ENCODE results near the gene CYTH1. TPM values are rescaled to one million over a fixed set of nuclear protein-coding genes. Genes with fewer than 3 reads are reported as not detected.

Gene CYTH1
- polyA plus RNA-seq, 1 of the 3 experiments (the other 2 are of a cell fraction), result 23.8 TPM

DNA sequence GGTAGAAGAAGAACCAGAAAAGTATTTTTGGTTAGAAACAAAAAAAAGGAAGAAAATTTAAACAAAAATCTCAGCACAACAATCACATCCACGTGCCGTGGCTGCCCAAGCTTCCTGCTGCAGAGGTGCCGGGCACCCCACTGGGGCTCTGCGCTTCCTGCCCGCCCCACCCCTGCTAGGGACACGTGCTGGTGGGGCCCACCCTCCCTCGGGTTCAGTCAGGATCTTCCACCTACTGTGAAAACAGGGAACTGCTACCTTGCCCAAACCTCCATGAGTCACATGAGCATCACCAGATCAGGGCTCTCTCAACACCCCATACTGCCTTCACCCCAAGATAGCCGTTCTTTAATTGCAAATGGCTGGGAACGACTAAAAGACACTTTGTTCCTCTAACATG, 24.4 kb upstream of the CYTH1 start:
- no peaks in the 10 kb centered on the region for H3K27me3 ChIP-seq (ENCODE audit: insufficient read depth)
- TF ChIP-seq CHD2 (IDR thresholded peaks at IDR 0.05; ENCODE audit: low read length, partially characterized antibody) (no peak), SMC3 (IDR thresholded peaks at IDR 0.05; ENCODE audit: low read depth, low read length) (no peak), EP300 (IDR thresholded peaks at IDR 0.05; ENCODE audit: borderline replicate concordance in 1 of 2, low read depth in 1 of 2, low read length in 1 of 2) (no peak), NFIC (IDR thresholded peaks at IDR 0.05; ENCODE audit: borderline replicate concordance) (no peak), TCF12 (IDR thresholded peaks at IDR 0.05) (no peak), JUND (IDR thresholded peaks at IDR 0.05) (no peak), RCOR1 (IDR thresholded peaks at IDR 0.05; ENCODE audit: low read length) (no peak)
- TF ChIP-seq, protein P1, sequence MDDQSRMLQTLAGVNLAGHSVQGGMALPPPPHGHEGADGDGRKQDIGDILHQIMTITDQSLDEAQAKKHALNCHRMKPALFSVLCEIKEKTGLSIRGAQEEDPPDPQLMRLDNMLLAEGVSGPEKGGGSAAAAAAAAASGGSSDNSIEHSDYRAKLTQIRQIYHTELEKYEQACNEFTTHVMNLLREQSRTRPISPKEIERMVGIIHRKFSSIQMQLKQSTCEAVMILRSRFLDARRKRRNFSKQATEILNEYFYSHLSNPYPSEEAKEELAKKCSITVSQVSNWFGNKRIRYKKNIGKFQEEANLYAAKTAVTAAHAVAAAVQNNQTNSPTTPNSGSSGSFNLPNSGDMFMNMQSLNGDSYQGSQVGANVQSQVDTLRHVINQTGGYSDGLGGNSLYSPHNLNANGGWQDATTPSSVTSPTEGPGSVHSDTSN (IDR thresholded peaks at IDR 0.05), result no peak
- TF ChIP-seq, protein P2, sequence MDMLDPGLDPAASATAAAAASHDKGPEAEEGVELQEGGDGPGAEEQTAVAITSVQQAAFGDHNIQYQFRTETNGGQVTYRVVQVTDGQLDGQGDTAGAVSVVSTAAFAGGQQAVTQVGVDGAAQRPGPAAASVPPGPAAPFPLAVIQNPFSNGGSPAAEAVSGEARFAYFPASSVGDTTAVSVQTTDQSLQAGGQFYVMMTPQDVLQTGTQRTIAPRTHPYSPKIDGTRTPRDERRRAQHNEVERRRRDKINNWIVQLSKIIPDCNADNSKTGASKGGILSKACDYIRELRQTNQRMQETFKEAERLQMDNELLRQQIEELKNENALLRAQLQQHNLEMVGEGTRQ (IDR thresholded peaks at IDR 0.05; ENCODE audit: borderline replicate concordance, low read depth, low read length), result no peak
- no peaks in the 10 kb centered on the region for H3K4me1 ChIP-seq (ENCODE audit: control insufficient read depth in 1 of 2, insufficient read depth in 2 of 2, low read depth in 1 of 2, low read length in 1 of 2)
- ChIA-PET POLR2A (no interaction called here), CTCF (interaction anchor here (0.6 to 1.9 kb wide), 2 partner anchors 59 to 309 kb away, joined by 3 to 5 read pairs; no protein-coding TSS in a partner anchor)
- no peaks in the 10 kb centered on the region for H3K9me3 ChIP-seq
- peaks cover 70 to 78% of the 10 kb centered on the region in 2 experiments for H3K36me3 ChIP-seq (replicated peaks in 1 of 2; ENCODE audit: control insufficient read depth in 1 of 2, insufficient read depth in 2 of 2, low read length in 1 of 2)
- WGBS (ENCODE audit: low lambda C conversion rate), result 87% methylated on average over 9 of the region's 9 CpGs
- H3K9me2 ChIP-seq, result no peaks in the 10 kb centered on the region
- no peak for DNase-seq
- H3K27ac ChIP-seq (ENCODE audit: low read depth in 2 of 2, low read length in 1 of 2), result no peak overlapping the region
- H3K9ac ChIP-seq, result no peak overlapping the region
- H3F3A ChIP-seq (replicated peaks; ENCODE audit: insufficient read depth), result peaks cover 7% of the 10 kb centered on the region
- H2AFZ ChIP-seq (ENCODE audit: low read depth), result no peak overlapping the region
- no peaks in the 10 kb centered on the region for H4K20me1 ChIP-seq (ENCODE audit: insufficient read depth)
- no peak overlapping the region for H3K4me2 ChIP-seq
- no peak overlapping the region for H3K4me3 ChIP-seq (ENCODE audit: low read depth in 2 of 2, low read length in 1 of 2)
- peaks cover 39% of the 10 kb centered on the region; the same call in 1 of the 2 replicates for H3K79me2 ChIP-seq (ENCODE audit: insufficient read depth)

DNA sequence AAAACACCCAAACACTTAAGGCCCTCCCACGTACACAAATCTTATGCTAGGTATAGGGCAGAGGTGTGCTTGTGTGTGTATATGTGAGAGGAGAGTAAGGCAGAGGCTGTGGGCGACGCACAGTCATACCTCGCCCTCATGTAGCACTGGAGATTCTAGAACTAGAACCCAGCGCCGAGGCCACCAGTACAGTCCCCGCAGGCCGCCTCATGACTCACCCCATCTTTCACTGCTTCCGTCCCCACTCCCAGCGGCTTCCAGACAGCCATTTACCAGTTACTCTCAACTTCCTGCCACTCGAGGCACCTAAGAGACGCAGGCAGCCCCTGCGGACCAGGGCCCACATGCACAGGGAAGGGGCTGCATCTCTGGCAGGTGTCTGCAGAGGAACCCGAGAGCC, 23.2 kb upstream of the CYTH1 start:
- no peak overlapping the region for H3K27ac ChIP-seq (ENCODE audit: low read depth in 2 of 2, low read length in 1 of 2)
- no peaks in the 10 kb centered on the region for H3K9me2 ChIP-seq
- H3K4me1 ChIP-seq (ENCODE audit: control insufficient read depth in 1 of 2, insufficient read depth in 2 of 2, low read depth in 1 of 2, low read length in 1 of 2), result no peaks in the 10 kb centered on the region
- peaks cover 44% of the 10 kb centered on the region; the same call in 1 of the 2 replicates for H3K79me2 ChIP-seq (ENCODE audit: insufficient read depth)
- WGBS (ENCODE audit: low lambda C conversion rate), result 95% methylated on average over 14 of the region's 14 CpGs
- ChIA-PET CTCF (interaction anchor here (0.8 to 2.2 kb wide), 3 partner anchors 17 to 240 kb away, joined by 4 to 8 read pairs (median 5); no protein-coding TSS in a partner anchor), POLR2A (no interaction called here)
- peaks cover 68 to 70% of the 10 kb centered on the region in 2 experiments for H3K36me3 ChIP-seq (replicated peaks in 1 of 2; ENCODE audit: control insufficient read depth in 1 of 2, insufficient read depth in 2 of 2, low read length in 1 of 2)
- H3K9me3 ChIP-seq, result no peaks in the 10 kb centered on the region
- no peaks in the 10 kb centered on the region for H3K27me3 ChIP-seq (ENCODE audit: insufficient read depth)
- no peak overlapping the region for H3K4me3 ChIP-seq (ENCODE audit: low read depth in 2 of 2, low read length in 1 of 2)
- no peak overlapping the region for H3K4me2 ChIP-seq
- no peak for DNase-seq
- H3F3A ChIP-seq (replicated peaks; ENCODE audit: insufficient read depth), result peaks cover 3% of the 10 kb centered on the region
- peaks cover 4% of the 10 kb centered on the region for H4K20me1 ChIP-seq (ENCODE audit: insufficient read depth)
- H2AFZ ChIP-seq (ENCODE audit: low read depth), result no peak overlapping the region
- H3K9ac ChIP-seq, result no peak overlapping the region
- TF ChIP-seq NRF1 (IDR thresholded peaks at IDR 0.05; ENCODE audit: low read depth, low read length) (no peak), NFIC (IDR thresholded peaks at IDR 0.05; ENCODE audit: borderline replicate concordance) (no peak), MXI1 (IDR thresholded peaks at IDR 0.05; ENCODE audit: low read depth, low read length) (no peak), FOSL2 (IDR thresholded peaks at IDR 0.05; ENCODE audit: borderline replicate concordance, low read depth) (no peak), SMC3 (IDR thresholded peaks at IDR 0.05; ENCODE audit: low read depth, low read length) (no peak), ELF1 (IDR thresholded peaks at IDR 0.05) (no peak), RCOR1 (IDR thresholded peaks at IDR 0.05; ENCODE audit: low read length) (no peak), FOXM1 (IDR thresholded peaks at IDR 0.05; ENCODE audit: low read depth) (no peak), GATA2 (CRISPR knock-in tag; IDR thresholded peaks at IDR 0.05) (no peak), EZH2phosphoT487 (IDR thresholded peaks at IDR 0.05; ENCODE audit: borderline replicate concordance, low read depth) (no peak), JUND (IDR thresholded peaks at IDR 0.05) (no peak), EP300 (IDR thresholded peaks at IDR 0.05; ENCODE audit: borderline replicate concordance in 1 of 2, low read depth in 1 of 2, low read length in 1 of 2) (no peak), POLR2AphosphoS5 (IDR thresholded peaks at IDR 0.05; ENCODE audit: low read depth, low read length) (no peak)
- TF ChIP-seq, protein P3, sequence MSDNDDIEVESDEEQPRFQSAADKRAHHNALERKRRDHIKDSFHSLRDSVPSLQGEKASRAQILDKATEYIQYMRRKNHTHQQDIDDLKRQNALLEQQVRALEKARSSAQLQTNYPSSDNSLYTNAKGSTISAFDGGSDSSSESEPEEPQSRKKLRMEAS (IDR thresholded peaks at IDR 0.05; ENCODE audit: low read depth), result no peak
- TF ChIP-seq, protein P4, sequence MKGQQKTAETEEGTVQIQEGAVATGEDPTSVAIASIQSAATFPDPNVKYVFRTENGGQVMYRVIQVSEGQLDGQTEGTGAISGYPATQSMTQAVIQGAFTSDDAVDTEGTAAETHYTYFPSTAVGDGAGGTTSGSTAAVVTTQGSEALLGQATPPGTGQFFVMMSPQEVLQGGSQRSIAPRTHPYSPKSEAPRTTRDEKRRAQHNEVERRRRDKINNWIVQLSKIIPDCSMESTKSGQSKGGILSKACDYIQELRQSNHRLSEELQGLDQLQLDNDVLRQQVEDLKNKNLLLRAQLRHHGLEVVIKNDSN (IDR thresholded peaks at IDR 0.05; ENCODE audit: borderline replicate concordance, low read depth), result no peak
- TF ChIP-seq, protein P5, sequence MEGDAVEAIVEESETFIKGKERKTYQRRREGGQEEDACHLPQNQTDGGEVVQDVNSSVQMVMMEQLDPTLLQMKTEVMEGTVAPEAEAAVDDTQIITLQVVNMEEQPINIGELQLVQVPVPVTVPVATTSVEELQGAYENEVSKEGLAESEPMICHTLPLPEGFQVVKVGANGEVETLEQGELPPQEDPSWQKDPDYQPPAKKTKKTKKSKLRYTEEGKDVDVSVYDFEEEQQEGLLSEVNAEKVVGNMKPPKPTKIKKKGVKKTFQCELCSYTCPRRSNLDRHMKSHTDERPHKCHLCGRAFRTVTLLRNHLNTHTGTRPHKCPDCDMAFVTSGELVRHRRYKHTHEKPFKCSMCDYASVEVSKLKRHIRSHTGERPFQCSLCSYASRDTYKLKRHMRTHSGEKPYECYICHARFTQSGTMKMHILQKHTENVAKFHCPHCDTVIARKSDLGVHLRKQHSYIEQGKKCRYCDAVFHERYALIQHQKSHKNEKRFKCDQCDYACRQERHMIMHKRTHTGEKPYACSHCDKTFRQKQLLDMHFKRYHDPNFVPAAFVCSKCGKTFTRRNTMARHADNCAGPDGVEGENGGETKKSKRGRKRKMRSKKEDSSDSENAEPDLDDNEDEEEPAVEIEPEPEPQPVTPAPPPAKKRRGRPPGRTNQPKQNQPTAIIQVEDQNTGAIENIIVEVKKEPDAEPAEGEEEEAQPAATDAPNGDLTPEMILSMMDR (IDR thresholded peaks at IDR 0.05), result no peak
